IPS-11a (cell line): Measurements from ENCODE around the gene CSNK1D.

Experiments used
- H3K4me3 ChIP-seq: one replicate; pipeline ENCODE4 v1.5.1; 2013; ENCODE audit warnings: low read depth, low read length, control low read depth

CSNK1D gene

DNA sequence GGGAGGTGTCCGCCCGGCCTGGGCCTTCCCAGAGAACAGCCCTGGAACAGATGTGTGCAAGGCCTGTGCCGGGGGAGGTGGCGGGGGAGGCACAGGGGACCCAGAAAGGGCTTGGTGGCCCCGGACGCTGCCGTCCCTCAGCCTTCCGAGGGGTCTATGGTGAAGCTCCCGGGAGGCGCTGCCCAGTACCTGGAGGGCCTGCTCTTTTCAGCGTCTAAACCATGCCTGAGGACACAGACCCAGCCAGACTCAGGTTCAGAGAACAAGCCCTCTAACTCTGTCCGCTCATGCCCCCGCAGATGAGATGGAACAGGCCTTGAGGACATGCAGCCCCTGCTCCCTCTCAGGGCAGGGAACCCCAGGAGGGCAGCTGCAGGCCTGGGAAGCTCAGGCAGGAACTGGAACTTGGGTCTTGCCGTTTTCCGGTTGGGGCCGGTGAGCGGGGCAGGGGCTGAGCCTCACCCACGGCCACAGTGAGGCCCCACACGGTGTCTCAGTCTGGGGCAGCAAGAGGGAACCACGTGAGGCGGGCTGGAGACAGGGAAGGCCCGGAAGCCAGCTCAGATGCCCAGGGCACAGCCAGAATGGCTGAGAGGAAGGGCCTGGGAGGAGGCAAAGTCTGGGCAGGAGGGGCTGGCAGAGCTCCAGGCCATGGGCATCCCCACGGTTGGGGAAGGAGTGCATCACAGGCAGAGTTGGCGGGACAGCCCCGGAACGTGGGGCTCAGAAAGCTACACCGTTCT lies 32.1 kb downstream of the CSNK1D start:
- H3K4me3 ChIP-seq = no peak overlapping the region

DNA sequence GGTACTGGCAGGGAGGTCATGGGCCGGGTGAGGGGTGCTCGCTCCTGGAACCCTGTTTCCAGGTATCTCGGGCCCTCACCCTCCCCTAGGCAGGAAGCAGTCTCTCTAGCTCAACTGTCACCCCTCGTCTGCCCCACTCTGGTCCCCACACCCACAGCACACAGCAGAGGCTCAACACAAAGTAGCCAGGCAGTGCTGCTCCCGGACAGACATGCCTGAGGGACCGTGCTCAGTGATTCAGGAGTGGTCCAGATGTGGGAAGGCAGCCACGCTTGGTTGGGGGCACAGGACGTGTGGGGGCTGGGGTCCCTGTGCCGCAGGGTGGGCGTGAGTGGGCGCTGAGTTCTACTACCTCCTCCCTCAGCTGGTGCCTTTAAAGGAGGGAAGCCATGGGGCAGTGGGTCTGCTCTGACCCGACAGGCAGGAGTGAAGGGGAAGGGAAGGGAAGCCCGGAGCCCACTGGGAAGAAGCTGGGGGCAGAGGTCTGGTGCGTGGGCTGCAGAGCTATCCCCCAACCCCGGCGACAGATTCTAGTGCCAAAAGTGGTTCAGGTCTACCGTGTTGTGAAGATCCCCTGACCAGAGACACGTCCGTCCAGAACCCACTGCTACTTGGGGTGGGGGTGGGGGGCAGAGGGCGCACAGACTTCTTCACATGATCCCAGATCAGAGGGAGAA lies 32.9 kb downstream of the CSNK1D start:
- no peak overlapping the region for H3K4me3 ChIP-seq

- no peak overlapping the region for H3K4me3 ChIP-seq
These were observed 33.5 kb downstream of the CSNK1D start for GRCh38 chr17:82239926-82240505.

DNA sequence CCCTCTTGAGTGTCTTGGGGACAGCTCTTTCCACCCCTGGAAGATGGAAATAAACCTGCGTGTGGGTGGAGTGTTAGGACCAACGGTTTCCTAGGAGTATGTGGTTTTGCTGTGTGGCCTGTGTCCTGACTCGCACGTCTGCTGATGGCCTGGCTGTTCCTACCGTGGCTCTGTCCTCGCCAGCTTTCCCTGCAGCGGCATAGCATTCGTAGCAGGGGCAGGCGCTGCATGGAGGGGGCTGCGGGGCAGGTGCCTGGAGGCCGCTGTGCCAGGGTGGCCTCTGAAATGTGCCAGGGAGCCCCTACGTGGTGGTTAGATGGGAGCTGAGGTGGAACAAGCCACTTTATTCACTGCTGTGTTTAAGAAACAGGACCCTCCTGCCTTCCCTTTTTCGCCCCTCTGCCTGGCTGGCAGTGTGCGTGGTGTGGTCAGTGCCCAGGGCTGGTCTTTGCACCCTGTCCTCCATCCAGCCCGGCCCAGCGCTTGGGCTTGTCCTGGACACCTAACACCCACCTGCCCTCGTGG lies 34.0 kb downstream of the CSNK1D start:
- no peak overlapping the region for H3K4me3 ChIP-seq

DNA sequence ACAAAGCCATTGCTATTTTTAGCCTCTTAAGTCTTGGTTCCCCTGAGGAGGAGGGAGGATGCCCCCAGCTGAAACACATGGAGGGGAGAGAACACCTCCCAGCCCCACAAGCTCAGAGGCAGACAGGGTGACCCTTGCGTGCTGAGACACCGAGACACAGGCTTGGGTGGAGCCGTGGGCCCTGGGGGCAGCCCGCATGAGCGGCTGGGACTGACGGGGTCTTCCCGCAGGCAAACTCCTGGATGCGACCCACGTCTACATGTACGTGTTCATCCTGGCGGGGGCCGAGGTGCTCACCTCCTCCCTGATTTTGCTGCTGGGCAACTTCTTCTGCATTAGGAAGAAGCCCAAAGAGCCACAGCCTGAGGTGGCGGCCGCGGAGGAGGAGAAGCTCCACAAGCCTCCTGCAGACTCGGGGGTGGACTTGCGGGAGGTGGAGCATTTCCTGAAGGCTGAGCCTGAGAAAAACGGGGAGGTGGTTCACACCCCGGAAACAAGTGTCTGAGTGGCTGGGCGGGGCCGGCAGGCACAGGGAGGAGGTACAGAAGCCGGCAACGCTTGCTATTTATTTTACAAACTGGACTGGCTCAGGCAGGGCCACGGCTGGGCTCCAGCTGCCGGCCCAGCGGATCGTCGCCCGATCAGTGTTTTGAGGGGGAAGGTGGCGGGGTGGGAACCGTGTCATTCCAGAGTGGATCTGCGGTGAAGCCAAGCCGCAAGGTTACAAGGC lies 34.9 kb downstream of the CSNK1D start:
- H3K4me3 ChIP-seq = no peak overlapping the region

GRCh38 chr17:82237746-82238471 lies 35.6 kb downstream of the CSNK1D start:
- no peak overlapping the region for H3K4me3 ChIP-seq

DNA sequence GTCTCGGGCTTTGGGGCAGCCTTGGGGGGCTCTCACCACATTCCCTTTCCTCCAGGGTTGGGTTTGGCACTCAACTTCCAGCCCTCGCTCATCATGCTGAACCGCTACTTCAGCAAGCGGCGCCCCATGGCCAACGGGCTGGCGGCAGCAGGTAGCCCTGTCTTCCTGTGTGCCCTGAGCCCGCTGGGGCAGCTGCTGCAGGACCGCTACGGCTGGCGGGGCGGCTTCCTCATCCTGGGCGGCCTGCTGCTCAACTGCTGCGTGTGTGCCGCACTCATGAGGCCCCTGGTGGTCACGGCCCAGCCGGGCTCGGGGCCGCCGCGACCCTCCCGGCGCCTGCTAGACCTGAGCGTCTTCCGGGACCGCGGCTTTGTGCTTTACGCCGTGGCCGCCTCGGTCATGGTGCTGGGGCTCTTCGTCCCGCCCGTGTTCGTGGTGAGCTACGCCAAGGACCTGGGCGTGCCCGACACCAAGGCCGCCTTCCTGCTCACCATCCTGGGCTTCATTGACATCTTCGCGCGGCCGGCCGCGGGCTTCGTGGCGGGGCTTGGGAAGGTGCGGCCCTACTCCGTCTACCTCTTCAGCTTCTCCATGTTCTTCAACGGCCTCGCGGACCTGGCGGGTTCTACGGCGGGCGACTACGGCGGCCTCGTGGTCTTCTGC lies 36.3 kb downstream of the CSNK1D start:
- H3K4me3 ChIP-seq = no peak overlapping the region

GRCh38 chr17:82236142-82236971 lies 37.1 kb downstream of the CSNK1D start:
- H3K4me3 ChIP-seq = no peak overlapping the region

GRCh38 chr17:82235775-82236141 lies 37.7 kb downstream of the CSNK1D start:
- no peak overlapping the region for H3K4me3 ChIP-seq

GRCh38 chr17:82235056-82235774 lies 38.3 kb downstream of the CSNK1D start:
- H3K4me3 ChIP-seq = no peak overlapping the region

DNA sequence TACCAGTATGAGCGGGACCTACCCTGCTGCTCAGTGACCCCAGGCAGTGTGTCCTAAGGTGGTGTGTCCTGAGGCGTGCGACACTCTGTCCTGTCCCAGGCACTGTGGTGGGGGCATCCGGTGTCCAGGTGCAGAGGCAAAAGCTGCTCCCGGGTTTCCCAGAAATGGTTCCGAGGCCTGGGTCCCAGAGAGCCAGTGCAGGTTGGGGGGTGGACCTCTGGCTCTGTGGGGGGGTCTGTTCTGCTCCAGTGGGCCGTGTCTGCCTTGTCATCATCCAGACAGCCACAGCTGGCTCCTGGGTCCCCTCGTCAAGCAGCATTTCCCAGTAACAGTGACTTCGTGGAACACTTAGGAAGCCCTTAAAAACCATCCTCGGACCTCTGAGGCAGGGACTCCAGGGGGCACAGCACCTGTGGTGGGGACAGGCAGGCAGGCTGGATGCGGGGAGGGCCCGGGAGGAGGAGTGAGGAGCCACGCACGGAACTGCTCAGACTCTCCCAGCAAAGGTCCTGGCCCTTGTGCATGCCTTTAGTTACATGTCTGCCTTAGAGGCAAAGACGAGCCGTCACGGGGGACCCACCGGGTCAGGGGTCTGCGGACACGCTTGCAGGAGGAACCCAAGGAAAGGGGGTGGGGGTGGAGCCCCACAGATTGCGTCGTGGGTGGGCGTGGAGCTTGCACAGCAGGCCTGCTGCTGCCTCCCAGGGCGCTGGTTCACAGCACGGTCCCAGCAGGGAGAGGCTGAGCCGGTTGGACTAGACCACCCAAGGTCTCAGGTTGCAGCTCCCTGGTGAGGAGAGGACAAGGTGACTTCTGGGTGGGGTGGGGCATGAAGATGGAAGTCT lies 39.1 kb downstream of the CSNK1D start:
- H3K4me3 ChIP-seq = no peak overlapping the region

DNA sequence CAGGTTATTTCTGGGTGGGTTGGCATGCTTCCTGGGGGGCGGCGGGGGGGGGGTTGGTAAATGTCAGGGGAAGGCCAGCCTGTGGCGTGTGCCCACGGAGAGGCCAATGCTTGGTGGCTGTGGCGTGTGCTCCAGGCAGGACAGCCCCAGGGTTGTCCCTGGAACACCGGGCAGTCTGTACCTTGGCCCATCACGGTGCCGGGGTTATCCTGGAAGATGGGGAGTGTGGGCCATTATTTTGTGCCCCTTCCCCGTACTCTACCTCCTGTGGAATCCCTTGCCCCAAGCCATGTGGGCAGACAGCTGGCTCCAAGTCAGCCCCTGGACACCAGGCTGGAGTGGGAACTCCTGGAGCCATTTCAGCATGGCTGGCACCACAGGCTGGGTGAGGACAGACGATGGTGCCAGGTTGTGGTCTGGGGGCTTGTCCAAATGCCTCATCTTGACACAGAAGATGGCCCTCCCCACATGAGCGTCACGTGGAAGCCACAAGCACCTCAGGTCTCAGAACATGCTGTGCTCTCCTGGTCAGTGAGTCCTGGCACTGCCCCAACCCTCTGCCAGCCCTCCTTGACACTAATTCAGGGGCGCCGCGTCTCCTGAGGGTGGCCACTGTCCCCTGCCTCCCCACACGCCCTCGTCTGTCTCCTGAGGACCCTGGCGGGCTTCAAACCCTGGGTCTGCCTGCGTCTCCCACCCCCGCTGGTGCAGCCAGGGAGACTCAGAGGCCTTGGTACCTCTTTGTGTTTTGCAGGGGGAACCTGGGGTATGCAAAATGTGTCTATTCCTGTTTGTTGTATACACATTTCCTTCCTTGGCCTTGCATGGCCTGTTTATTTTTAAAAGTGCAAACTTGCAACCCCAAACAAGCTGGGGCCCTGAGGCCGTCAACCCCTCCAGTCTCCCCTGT lies 40.4 kb downstream of the CSNK1D start:
- no peak overlapping the region for H3K4me3 ChIP-seq

DNA sequence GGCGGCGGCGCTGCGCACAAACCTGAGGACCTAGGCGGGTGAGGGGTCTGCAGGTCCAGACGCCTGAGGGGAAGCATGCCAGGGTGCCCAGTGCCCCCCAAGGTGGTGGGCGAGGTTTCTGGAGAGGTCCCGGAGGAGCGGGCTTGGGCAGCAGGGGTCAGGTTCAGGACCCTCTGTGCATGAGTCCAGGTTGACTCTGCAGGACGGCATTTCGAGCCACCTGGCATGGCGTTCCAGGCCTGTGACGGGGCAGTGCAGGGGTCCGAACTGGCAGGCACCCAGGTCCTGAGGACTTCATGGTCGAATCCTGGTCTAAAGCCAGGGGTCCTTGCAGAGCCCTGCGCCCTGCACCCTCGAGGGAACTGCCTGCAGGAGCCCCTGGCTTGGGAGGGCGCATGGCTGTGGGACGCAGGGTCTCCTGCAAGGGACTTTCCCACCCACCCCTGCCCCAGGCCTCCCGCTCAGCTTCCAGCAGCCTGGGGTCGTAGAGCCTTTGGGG lies 41.1 kb downstream of the CSNK1D start:
- H3K4me3 ChIP-seq = peak overlapping the region; percentile 8

GRCh38 chr17:82231562-82232321 lies 41.8 kb downstream of the CSNK1D start:
- H3K4me3 ChIP-seq = peak overlapping the region; percentile 24

DNA sequence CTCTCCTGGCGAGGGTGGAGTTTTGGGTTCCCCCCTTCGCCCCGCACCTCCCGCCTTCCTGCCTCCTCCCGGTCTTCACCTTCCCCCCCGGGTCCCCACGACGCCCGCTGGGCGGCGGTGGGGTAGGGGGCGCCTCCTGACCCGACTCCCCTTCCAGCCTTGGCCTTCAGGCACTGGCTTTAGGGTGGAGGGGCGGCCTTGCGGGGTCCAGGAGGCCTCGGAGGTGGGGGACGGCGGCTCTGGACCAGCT lies 42.3 kb downstream of the CSNK1D start:
- H3K4me3 ChIP-seq = peak overlapping the region; percentile 24
